Neutrophil (primary cell): Measurements from ENCODE around the gene SYCE3.

Experiments used
- H3K27ac ChIP-seq: fragments of 200-600 bp; sonication (generic); 2 replicates; pipeline ENCODE4 v1.5.1; 2016; ENCODE audit warnings: mild to moderate bottlenecking, moderate library complexity
- H3K27me3 ChIP-seq: fragments of 200-600 bp; sonication (generic); 2 replicates; pipeline ENCODE4 v1.6.0; 2016; ENCODE audit warnings: mild to moderate bottlenecking
- H3K36me3 ChIP-seq: fragments of 200-600 bp; sonication (generic); 2 replicates; pipeline ENCODE4 v1.5.1; 2017
- H3K4me1 ChIP-seq, 2 experiments: fragments of 200-600 bp in 1 of 2; sonication (generic) in 1 of 2; 1 replicate in 1 of 2; 2 replicates in 1 of 2; pipeline versions ENCODE4 v1.5.1 to v1.6.1; 2013 to 2016; ENCODE audit warnings: low read depth in 1 of 2, low read length in 1 of 2, mild to moderate bottlenecking in 1 of 2, moderate library complexity in 1 of 2; ENCODE audit not compliant: control insufficient read depth in 1 of 2, insufficient read depth in 1 of 2
- H3K4me3 ChIP-seq, 2 experiments: fragments of 200-600 bp in 1 of 2; sonication (generic) in 1 of 2; 1 replicate in 1 of 2; 2 replicates in 1 of 2; pipeline ENCODE4 v1.5.1; 2013 to 2016; ENCODE audit warnings: low read depth in 1 of 2, low read length in 1 of 2, mild to moderate bottlenecking in 1 of 2, moderate library complexity in 1 of 2
- H3K9me3 ChIP-seq: fragments of 200-600 bp; sonication (generic); 2 replicates; pipeline ENCODE4 v1.5.1; 2016
- CTCF ChIP-seq: fragments of 200-600 bp; sonication (generic); IDR thresholded peaks from 2 replicates; pipeline ENCODE4 v1.5.1; 2016; ENCODE audit warnings: antibody characterized with exemption

SYCE3 gene

GRCh38 chr22:50597097-50597496 is 34.4 kb upstream of the SYCE3 start:
- no peak overlapping the region for H3K27ac ChIP-seq
- no peaks in the 10 kb centered on the region for H3K9me3 ChIP-seq
- peaks cover 0 to 8% of the 10 kb centered on the region in 2 experiments for H3K4me1 ChIP-seq
- TF ChIP-seq CTCF = no peak
- no peaks in the 10 kb centered on the region for H3K36me3 ChIP-seq
- H3K4me3 ChIP-seq = no peak overlapping the region
- peaks cover 51% of the 10 kb centered on the region for H3K27me3 ChIP-seq

- Histone ChIP-seq H3K27ac (no peak overlapping the region), H3K27me3 (peaks cover 32% of the 10 kb centered on the region), H3K9me3 (no peaks in the 10 kb centered on the region), H3K36me3 (no peaks in the 10 kb centered on the region), H3K4me1 (peaks cover 0 to 2% of the 10 kb centered on the region in 2 experiments), H3K4me3 (no peak overlapping the region)
- TF ChIP-seq CTCF = no peak
Observed at GRCh38 chr22:50595189-50595588, 32.5 kb upstream of the SYCE3 start.

GRCh38 chr22:50587407-50587806 is 24.7 kb upstream of the SYCE3 start:
- no peak overlapping the region for H3K27ac ChIP-seq
- no peaks in the 10 kb centered on the region for H3K27me3 ChIP-seq
- no peaks in the 10 kb centered on the region for H3K36me3 ChIP-seq
- H3K9me3 ChIP-seq = no peaks in the 10 kb centered on the region
- TF ChIP-seq CTCF = no peak
- H3K4me3 ChIP-seq = no peak overlapping the region
- H3K4me1 ChIP-seq = peaks cover 8 to 9% of the 10 kb centered on the region in 2 experiments

GRCh38 chr22:50586416-50586815 is 23.7 kb upstream of the SYCE3 start:
- H3K4me1 ChIP-seq = peaks cover 15 to 16% of the 10 kb centered on the region in 2 experiments
- H3K36me3 ChIP-seq = no peaks in the 10 kb centered on the region
- H3K4me3 ChIP-seq = no peak overlapping the region
- no peak overlapping the region for H3K27ac ChIP-seq
- H3K27me3 ChIP-seq = no peaks in the 10 kb centered on the region
- no peaks in the 10 kb centered on the region for H3K9me3 ChIP-seq
- no peak for TF ChIP-seq CTCF

GRCh38 chr22:50585781-50586180 is 23.1 kb upstream of the SYCE3 start:
- H3K9me3 ChIP-seq = no peaks in the 10 kb centered on the region
- no peak overlapping the region for H3K4me3 ChIP-seq
- H3K27me3 ChIP-seq = no peaks in the 10 kb centered on the region
- no peak overlapping the region for H3K27ac ChIP-seq
- no peak for TF ChIP-seq CTCF
- H3K36me3 ChIP-seq = peaks cover 5% of the 10 kb centered on the region
- peaks cover 19% of the 10 kb centered on the region in 2 experiments for H3K4me1 ChIP-seq

GRCh38 chr22:50585238-50585637 is 22.5 kb upstream of the SYCE3 start:
- Histone ChIP-seq H3K27me3 (no peaks in the 10 kb centered on the region), H3K4me1 (peaks cover 19% of the 10 kb centered on the region in 2 experiments), H3K27ac (no peak overlapping the region), H3K4me3 (no peak overlapping the region), H3K9me3 (no peaks in the 10 kb centered on the region), H3K36me3 (peaks cover 9% of the 10 kb centered on the region)
- no peak for TF ChIP-seq CTCF
